Measurements from ENCODE around the gene UGT2B17.
"Not testable (repeated sequence)": the region's sequence is repeated elsewhere in the genome, so short reads cannot be mapped to it uniquely, and the experiment has no call there.

Gene UGT2B17

GRCh38 chr4:68576272-68577125 lies at the start of gene UGT2B17:
Gene UGT2B17 (minus strand): TSS chr4:68576322. CDS start chr4:68568484, 7,838 bp downstream.
- DNase-seq = no peak

GRCh38 chr4:68622731-68623130 lies 46.6 kb upstream of the UGT2B17 start:
- DNase-seq = not testable (repeated sequence)

GRCh38 chr4:68617003-68617698 lies 41.0 kb upstream of the UGT2B17 start:
- no peak for DNase-seq

GRCh38 chr4:68615699-68616422 lies 39.7 kb upstream of the UGT2B17 start:
- DNase-seq = no peak

GRCh38 chr4:68613752-68614151 lies 37.6 kb upstream of the UGT2B17 start:
- no peak for DNase-seq

- DNase-seq = no peak
Measured at GRCh38 chr4:68606240-68606639, 30.1 kb upstream of the UGT2B17 start.

- DNase-seq = no peak
Measured at GRCh38 chr4:68599150-68599549, 23.0 kb upstream of the UGT2B17 start.

- no peak for DNase-seq
Measured at GRCh38 chr4:68597482-68597881, 21.4 kb upstream of the UGT2B17 start.

GRCh38 chr4:68594678-68595077 lies 18.6 kb upstream of the UGT2B17 start:
- no peak for DNase-seq

GRCh38 chr4:68593112-68593511 lies 17.0 kb upstream of the UGT2B17 start:
- no peak for DNase-seq

- DNase-seq = no peak
Measured at GRCh38 chr4:68592673-68593072, 16.6 kb upstream of the UGT2B17 start.

GRCh38 chr4:68591204-68591603 lies 15.1 kb upstream of the UGT2B17 start:
- no peak for DNase-seq

- DNase-seq = no peak
Measured at GRCh38 chr4:68589790-68590189, 13.7 kb upstream of the UGT2B17 start.

- DNase-seq = no peak
Measured at GRCh38 chr4:68582339-68582717, 6.2 kb upstream of the UGT2B17 start.

- no peak for DNase-seq
Measured at GRCh38 chr4:68581383-68582338, 5.5 kb upstream of the UGT2B17 start.

GRCh38 chr4:68577590-68577989 lies 1.5 kb upstream of the UGT2B17 start:
- no peak for DNase-seq

GRCh38 chr4:68575636-68576035 lies 486 bp downstream of the UGT2B17 start:
- DNase-seq = not testable (repeated sequence)

GRCh38 chr4:68575081-68575480 lies 1.0 kb downstream of the UGT2B17 start:
- no peak for DNase-seq

- no peak for DNase-seq
Measured at GRCh38 chr4:68572653-68573170, 3.4 kb downstream of the UGT2B17 start.

- DNase-seq = no peak
Measured at GRCh38 chr4:68570122-68570507, 6.0 kb downstream of the UGT2B17 start.

GRCh38 chr4:68569466-68570121 lies 6.5 kb downstream of the UGT2B17 start:
- DNase-seq = no peak

- not testable (repeated sequence) for DNase-seq
Measured at GRCh38 chr4:68569036-68569435, 7.1 kb downstream of the UGT2B17 start.

Measured in stimulated activated CD4-positive, alpha-beta T cell treated with anti-CD3 and anti-CD28 coated beads, Interleukin-2, amount 100 ng/mL, for 48 hours (primary cell).